BE2C (cell line): ENCODE results near the gene STIM1.

Experiments used
- DNase-seq: peaks from one replicate; pipeline ENCODE4 v3.0.0-alpha.2; 2020
- H3K27me3 ChIP-seq: fragments of 250-450 bp; sonication (Bioruptor Pico); 2 replicates; pipeline ENCODE4 v1.5.1; 2020; ENCODE audit warnings: mild to moderate bottlenecking
- H3K36me3 ChIP-seq: fragments of 250-450 bp; sonication (Bioruptor Pico); 2 replicates; pipeline ENCODE4 v1.5.1; 2020; ENCODE audit warnings: mild to moderate bottlenecking
- H3K4me1 ChIP-seq: fragments of 250-450 bp; sonication (Bioruptor Pico); 2 replicates; pipeline ENCODE4 v1.5.1; 2020
- H3K4me3 ChIP-seq: 2 replicates; pipeline ENCODE4 v1.5.1; 2011; ENCODE audit warnings: low read depth, low read length
- H3K9me3 ChIP-seq: fragments of 250-450 bp; sonication (Bioruptor Pico); 2 replicates; pipeline ENCODE4 v1.5.1; 2020
- CTCF ChIP-seq: IDR thresholded peaks from 2 replicates; pipeline ENCODE4 v1.5.1; 2012; ENCODE audit warnings: mild to moderate bottlenecking, low read depth, low read length

STIM1 gene

DNA sequence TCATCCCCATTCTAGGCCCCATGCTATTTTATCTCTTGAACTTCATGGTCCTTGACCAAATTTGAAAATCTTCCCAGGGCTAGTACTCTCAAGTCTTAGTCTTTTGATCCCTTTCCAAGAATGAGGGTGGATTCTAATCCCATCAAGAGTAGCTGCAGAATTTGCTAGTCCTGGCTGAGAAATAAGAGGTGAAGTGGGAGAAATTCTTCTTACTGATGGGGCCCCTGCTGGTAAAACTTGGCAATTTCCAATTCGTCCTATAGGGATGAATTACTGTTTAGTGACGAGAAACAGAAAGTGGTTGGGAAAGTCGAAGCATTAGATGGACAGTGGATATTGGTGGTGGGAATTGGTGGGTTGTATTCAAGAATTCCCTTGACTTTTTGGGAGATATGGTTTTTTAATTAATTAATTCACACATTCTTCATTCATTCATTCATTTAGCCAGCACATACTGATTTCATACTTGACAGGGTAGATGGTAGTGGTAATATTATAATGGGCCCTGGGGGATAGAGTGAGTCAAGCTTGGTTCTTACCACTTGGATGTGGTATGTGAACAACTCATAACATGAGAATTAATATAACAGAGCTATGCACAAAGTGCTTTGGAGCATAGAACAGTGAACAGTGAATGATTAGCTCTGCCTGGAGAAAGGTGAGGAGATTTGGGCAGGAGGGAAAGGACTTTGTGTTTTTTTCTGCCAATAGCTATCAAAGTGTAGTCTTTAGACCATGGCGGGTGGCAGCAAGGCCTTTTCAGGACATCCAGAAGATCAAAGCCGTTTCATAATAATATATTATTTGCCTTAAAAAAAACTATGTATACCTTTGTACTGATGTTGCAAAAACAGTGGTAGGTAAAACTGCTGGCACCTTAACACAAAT is 103.8 kb downstream of the STIM1 start:
- DNase-seq: no peak

GRCh38 chr11:3959903-3960265 is 104.4 kb downstream of the STIM1 start:
- Histone ChIP-seq H3K4me3 (no peak overlapping the region), H3K4me1 (no peaks in the 10 kb centered on the region), H3K36me3 (no peaks in the 10 kb centered on the region), H3K27me3 (no peaks in the 10 kb centered on the region), H3K9me3 (no peaks in the 10 kb centered on the region)
- TF ChIP-seq CTCF: no peak
- no peak for DNase-seq

More for the DNA sequence above, 103.8 kb downstream of the STIM1 start:
- TF ChIP-seq CTCF: peak; percentile 41
- Histone ChIP-seq H3K4me3 (no peak overlapping the region), H3K36me3 (no peaks in the 10 kb centered on the region), H3K4me1 (no peaks in the 10 kb centered on the region), H3K27me3 (no peaks in the 10 kb centered on the region), H3K9me3 (no peaks in the 10 kb centered on the region)

GRCh38 chr11:3962406-3962840 is 107.0 kb downstream of the STIM1 start:
- Histone ChIP-seq H3K36me3 (no peaks in the 10 kb centered on the region), H3K27me3 (no peaks in the 10 kb centered on the region), H3K9me3 (no peaks in the 10 kb centered on the region), H3K4me1 (no peaks in the 10 kb centered on the region), H3K4me3 (no peak overlapping the region)
- peak; percentile 6 for DNase-seq
- no peak for TF ChIP-seq CTCF

DNA sequence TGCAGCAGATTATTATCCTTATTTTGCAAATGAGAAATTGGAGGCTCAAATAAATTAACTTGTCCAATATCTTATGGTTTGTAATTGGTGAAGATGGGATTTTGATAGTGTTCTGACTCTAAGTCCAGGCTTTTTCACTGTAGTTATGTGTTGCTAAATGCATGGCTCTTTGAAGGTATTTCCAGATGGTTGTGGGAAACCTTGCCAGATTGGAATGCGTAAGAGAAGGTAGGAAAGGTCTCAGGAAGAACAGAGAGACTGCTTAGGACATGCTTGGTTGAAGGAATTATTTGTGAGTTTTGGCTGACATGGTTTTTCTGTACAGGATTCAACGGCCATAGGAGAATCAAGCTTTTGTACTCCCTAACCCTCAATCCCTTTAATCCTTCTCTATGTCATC is 108.6 kb downstream of the STIM1 start:
- Histone ChIP-seq H3K9me3 (no peaks in the 10 kb centered on the region), H3K4me1 (no peaks in the 10 kb centered on the region), H3K36me3 (no peaks in the 10 kb centered on the region), H3K27me3 (no peaks in the 10 kb centered on the region), H3K4me3 (no peak overlapping the region)
- DNase-seq: no peak
- no peak for TF ChIP-seq CTCF

DNA sequence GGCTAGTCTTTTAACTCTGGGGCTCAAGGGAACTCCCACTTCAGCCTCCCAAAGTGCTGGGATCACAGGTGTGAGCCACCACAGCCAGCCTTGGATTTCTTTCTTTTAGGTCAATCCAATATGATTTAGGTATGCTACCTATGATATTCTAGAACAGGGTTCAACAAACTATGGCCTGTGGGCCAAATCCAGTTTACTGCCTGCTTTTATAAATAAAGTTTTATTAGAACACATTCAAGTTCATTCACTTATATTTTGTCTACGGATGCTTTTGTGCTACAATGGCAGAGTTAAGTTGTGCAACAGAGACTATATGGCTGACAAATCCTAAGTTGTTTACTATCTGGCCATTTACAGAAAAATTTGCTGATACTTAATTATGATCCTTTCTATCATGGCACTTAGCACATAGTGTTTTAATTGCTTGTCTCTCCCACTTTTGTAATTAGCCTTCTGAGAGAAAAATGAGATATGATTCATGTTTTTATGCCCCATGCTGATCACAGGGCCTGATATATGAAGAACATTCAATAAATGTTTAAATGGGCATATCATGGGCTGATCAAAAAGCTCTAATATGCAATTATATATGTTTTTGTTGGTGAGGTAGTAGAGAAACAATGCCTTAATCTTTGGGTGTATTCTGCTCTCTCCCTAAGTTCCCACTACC is 109.6 kb downstream of the STIM1 start:
- no peaks in the 10 kb centered on the region for H3K4me1 ChIP-seq
- no peaks in the 10 kb centered on the region for H3K36me3 ChIP-seq
- TF ChIP-seq CTCF: no peak
- no peaks in the 10 kb centered on the region for H3K27me3 ChIP-seq
- DNase-seq: no peak
- H3K4me3 ChIP-seq: no peak overlapping the region
- H3K9me3 ChIP-seq: no peaks in the 10 kb centered on the region

GRCh38 chr11:3967695-3968094 is 112.2 kb downstream of the STIM1 start:
- no peak for TF ChIP-seq CTCF
- DNase-seq: no peak
- Histone ChIP-seq H3K9me3 (no peaks in the 10 kb centered on the region), H3K4me1 (no peaks in the 10 kb centered on the region), H3K4me3 (no peak overlapping the region), H3K36me3 (no peaks in the 10 kb centered on the region), H3K27me3 (no peaks in the 10 kb centered on the region)
